Stimulated activated memory B cell treated with anti-CD40 and anti-IgM and Interleukin-4, amounts not matched to agents 10 μg/mL and 1 μg/mL and 100 μg/mL, for 72 hours (primary cell): ENCODE results near the gene ARHGAP26.
A peak's percentile ranks its signal among the peaks of the same experiment; 100 is the strongest.
"Not testable (repeated sequence)": the region's sequence is repeated elsewhere in the genome, so short reads cannot be mapped to it uniquely, and the experiment has no call there.

ENCODE experiments used
- ATAC-seq: fragments of 150-1000 bp; cut with Tn5 transposase; 2 replicates; pipeline ENCODE4 v1.10.0; 2021
- H3K27ac Mint-ChIP-seq: one replicate; pipeline ENCODE4 v1.8.0; 2022; ENCODE audit warnings: mild to moderate bottlenecking, mixed read lengths
- H3K27me3 Mint-ChIP-seq: one replicate; pipeline ENCODE4 v1.8.0; 2022; ENCODE audit warnings: mixed read lengths
- H3K36me3 Mint-ChIP-seq: one replicate; pipeline ENCODE4 v1.8.0; 2022; ENCODE audit warnings: mixed read lengths
- H3K4me1 Mint-ChIP-seq: one replicate; pipeline ENCODE4 v1.8.0; 2022; ENCODE audit warnings: mixed read lengths
- H3K4me3 Mint-ChIP-seq: one replicate; pipeline ENCODE4 v1.8.0; 2022; ENCODE audit warnings: mild to moderate bottlenecking, moderate library complexity, mixed read lengths
- H3K9me3 Mint-ChIP-seq: one replicate; pipeline ENCODE4 v1.8.0; 2022; ENCODE audit warnings: mixed read lengths

The ARHGAP26 gene

GRCh38 chr5:142911170-142911569 lies 141.0 kb downstream of the ARHGAP26 start:
- H3K4me3 Mint-ChIP-seq = no peak overlapping the region
- no peak for ATAC-seq
- H3K27me3 Mint-ChIP-seq = no peaks in the 10 kb centered on the region
- no peaks in the 10 kb centered on the region for H3K4me1 Mint-ChIP-seq
- H3K36me3 Mint-ChIP-seq = peaks cover 36% of the 10 kb centered on the region
- H3K9me3 Mint-ChIP-seq = no peaks in the 10 kb centered on the region
- no peak overlapping the region for H3K27ac Mint-ChIP-seq

GRCh38 chr5:142911775-142912174 lies 141.6 kb downstream of the ARHGAP26 start:
- no peak overlapping the region for H3K4me3 Mint-ChIP-seq
- H3K27me3 Mint-ChIP-seq = no peaks in the 10 kb centered on the region
- no peaks in the 10 kb centered on the region for H3K4me1 Mint-ChIP-seq
- H3K27ac Mint-ChIP-seq = no peak overlapping the region
- no peak for ATAC-seq
- no peaks in the 10 kb centered on the region for H3K9me3 Mint-ChIP-seq
- peaks cover 31% of the 10 kb centered on the region for H3K36me3 Mint-ChIP-seq

- no peak overlapping the region for H3K27ac Mint-ChIP-seq
Measured at GRCh38 chr5:142913728-142914338, 143.7 kb downstream of the ARHGAP26 start.

GRCh38 chr5:142915038-142915437 lies 144.9 kb downstream of the ARHGAP26 start:
- H3K27ac Mint-ChIP-seq = no peak overlapping the region
- ATAC-seq = no peak
- no peak overlapping the region for H3K4me3 Mint-ChIP-seq

More at GRCh38 chr5:142913728-142914338, 143.7 kb downstream of the ARHGAP26 start:
- no peak overlapping the region for H3K4me3 Mint-ChIP-seq
- H3K9me3 Mint-ChIP-seq = no peaks in the 10 kb centered on the region
- H3K4me1 Mint-ChIP-seq = no peaks in the 10 kb centered on the region
- no peaks in the 10 kb centered on the region for H3K27me3 Mint-ChIP-seq
- H3K36me3 Mint-ChIP-seq = peaks cover 21% of the 10 kb centered on the region
- no peak for ATAC-seq

GRCh38 chr5:142915813-142916424 lies 145.7 kb downstream of the ARHGAP26 start:
- H3K27ac Mint-ChIP-seq = no peak overlapping the region
- H3K36me3 Mint-ChIP-seq = peaks cover 19% of the 10 kb centered on the region
- H3K4me3 Mint-ChIP-seq = no peak overlapping the region
- ATAC-seq = peak; percentile 76
- no peaks in the 10 kb centered on the region for H3K4me1 Mint-ChIP-seq
- H3K9me3 Mint-ChIP-seq = no peaks in the 10 kb centered on the region
- no peaks in the 10 kb centered on the region for H3K27me3 Mint-ChIP-seq

More at GRCh38 chr5:142915038-142915437, 144.9 kb downstream of the ARHGAP26 start:
- H3K4me1 Mint-ChIP-seq = no peaks in the 10 kb centered on the region
- H3K9me3 Mint-ChIP-seq = no peaks in the 10 kb centered on the region
- H3K27me3 Mint-ChIP-seq = no peaks in the 10 kb centered on the region
- peaks cover 21% of the 10 kb centered on the region for H3K36me3 Mint-ChIP-seq

- ATAC-seq = no peak
- Mint-ChIP-seq H3K36me3 (no peaks in the 10 kb centered on the region), H3K4me3 (no peak overlapping the region), H3K27ac (no peak overlapping the region), H3K4me1 (peaks cover 1% of the 10 kb centered on the region), H3K27me3 (no peaks in the 10 kb centered on the region), H3K9me3 (no peaks in the 10 kb centered on the region)
Measured at GRCh38 chr5:142918959-142919635, 148.9 kb downstream of the ARHGAP26 start.

- Mint-ChIP-seq H3K27ac (no peak overlapping the region), H3K4me1 (peaks cover 7% of the 10 kb centered on the region), H3K27me3 (no peaks in the 10 kb centered on the region), H3K9me3 (no peaks in the 10 kb centered on the region), H3K4me3 (no peak overlapping the region), H3K36me3 (no peaks in the 10 kb centered on the region)
- no peak for ATAC-seq
Measured at GRCh38 chr5:142920849-142921612, 150.9 kb downstream of the ARHGAP26 start.

GRCh38 chr5:142922223-142922952 lies 152.2 kb downstream of the ARHGAP26 start:
- H3K27me3 Mint-ChIP-seq = no peaks in the 10 kb centered on the region
- H3K4me3 Mint-ChIP-seq = no peak overlapping the region
- H3K27ac Mint-ChIP-seq = no peak overlapping the region
- no peaks in the 10 kb centered on the region for H3K9me3 Mint-ChIP-seq
- no peak for ATAC-seq
- H3K36me3 Mint-ChIP-seq = no peaks in the 10 kb centered on the region
- peaks cover 7% of the 10 kb centered on the region for H3K4me1 Mint-ChIP-seq

- Mint-ChIP-seq H3K4me3 (no peak overlapping the region), H3K36me3 (no peaks in the 10 kb centered on the region), H3K27ac (no peak overlapping the region), H3K27me3 (no peaks in the 10 kb centered on the region), H3K9me3 (no peaks in the 10 kb centered on the region), H3K4me1 (peaks cover 7% of the 10 kb centered on the region)
- no peak for ATAC-seq
Measured at GRCh38 chr5:142924135-142924883, 154.1 kb downstream of the ARHGAP26 start.

GRCh38 chr5:142925795-142926194 lies 155.6 kb downstream of the ARHGAP26 start:
- Mint-ChIP-seq H3K27ac (no peak overlapping the region), H3K4me3 (no peak overlapping the region), H3K4me1 (peaks cover 7% of the 10 kb centered on the region), H3K27me3 (no peaks in the 10 kb centered on the region), H3K36me3 (peaks cover 6% of the 10 kb centered on the region), H3K9me3 (no peaks in the 10 kb centered on the region)
- no peak for ATAC-seq

- no peak overlapping the region for H3K27ac Mint-ChIP-seq
- peaks cover 7% of the 10 kb centered on the region for H3K4me1 Mint-ChIP-seq
- H3K36me3 Mint-ChIP-seq = peaks cover 7% of the 10 kb centered on the region
- H3K9me3 Mint-ChIP-seq = no peaks in the 10 kb centered on the region
- no peak overlapping the region for H3K4me3 Mint-ChIP-seq
- H3K27me3 Mint-ChIP-seq = no peaks in the 10 kb centered on the region
- ATAC-seq = no peak
Measured at GRCh38 chr5:142926549-142926948, 156.4 kb downstream of the ARHGAP26 start.

GRCh38 chr5:142928999-142929398 lies 158.8 kb downstream of the ARHGAP26 start:
- H3K36me3 Mint-ChIP-seq = peaks cover 19% of the 10 kb centered on the region

GRCh38 chr5:142929587-142929986 lies 159.4 kb downstream of the ARHGAP26 start:
- no peak for ATAC-seq
- no peaks in the 10 kb centered on the region for H3K27me3 Mint-ChIP-seq
- no peak overlapping the region for H3K27ac Mint-ChIP-seq
- H3K9me3 Mint-ChIP-seq = no peaks in the 10 kb centered on the region
- H3K36me3 Mint-ChIP-seq = peaks cover 19% of the 10 kb centered on the region
- H3K4me3 Mint-ChIP-seq = no peak overlapping the region
- H3K4me1 Mint-ChIP-seq = peaks cover 1% of the 10 kb centered on the region

More at GRCh38 chr5:142928999-142929398, 158.8 kb downstream of the ARHGAP26 start:
- H3K27ac Mint-ChIP-seq, ATAC-seq, H3K9me3 Mint-ChIP-seq, H3K4me3 Mint-ChIP-seq, H3K27me3 Mint-ChIP-seq, H3K4me1 Mint-ChIP-seq: not testable (repeated sequence)

GRCh38 chr5:142930395-142931110 lies 160.4 kb downstream of the ARHGAP26 start:
- H3K36me3 Mint-ChIP-seq = peaks cover 19% of the 10 kb centered on the region
- no peaks in the 10 kb centered on the region for H3K9me3 Mint-ChIP-seq
- H3K4me3 Mint-ChIP-seq = no peak overlapping the region
- ATAC-seq = no peak
- H3K27ac Mint-ChIP-seq = no peak overlapping the region
- peaks cover 3% of the 10 kb centered on the region for H3K4me1 Mint-ChIP-seq
- H3K27me3 Mint-ChIP-seq = no peaks in the 10 kb centered on the region
